Stimulated activated CD8-positive, alpha-beta memory T cell treated with anti-CD3 and anti-CD28 coated beads, Interleukin-12 subunit alpha, Interleukin-12 subunit beta, amount 100 ng/mL, for 24 hours (primary cell): ENCODE measurements around the gene GPR146.

Experiments
- DNase-seq: peaks from one replicate; pipeline ENCODE4 v3.0.0-alpha.2; 2020; ENCODE audit errors: extremely low read depth

Gene GPR146

DNA sequence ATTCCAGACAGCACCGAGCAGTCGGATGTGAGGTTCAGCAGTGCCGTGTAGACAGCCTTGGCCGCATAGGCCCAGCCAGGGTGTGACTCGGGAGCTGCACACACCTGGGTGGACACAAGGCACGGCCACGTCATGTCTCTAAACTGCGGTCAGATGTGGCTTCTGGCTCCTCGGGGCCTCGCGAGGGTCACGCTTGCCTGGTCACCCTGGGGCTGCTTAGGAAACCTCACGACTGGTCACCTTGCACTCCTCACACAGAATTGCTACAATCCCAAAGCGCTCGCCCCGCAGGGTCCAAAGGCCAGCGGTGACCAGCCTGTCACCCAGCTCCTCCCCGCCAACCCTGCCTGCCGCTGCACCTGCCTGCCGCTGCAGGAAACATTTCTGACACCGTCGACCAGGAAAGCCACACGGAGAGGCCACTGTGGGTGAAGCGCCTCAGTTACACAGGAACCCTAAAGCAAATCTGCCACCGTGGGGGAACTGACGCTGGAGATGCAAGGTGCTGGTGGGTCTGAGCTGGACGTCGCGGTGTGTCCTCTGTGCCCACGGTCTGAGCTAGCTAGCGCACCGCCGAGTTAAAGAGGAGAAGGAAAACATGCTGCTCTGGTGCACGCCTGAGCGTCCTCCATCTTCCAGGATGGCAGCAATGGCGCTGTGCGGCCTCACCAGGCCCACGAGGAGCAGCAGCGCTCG is 48.6 kb downstream of the GPR146 start:
- no peak for DNase-seq

- no peak for DNase-seq
These were observed 49.1 kb downstream of the GPR146 start for GRCh38 chr7:1093502-1093843.

DNA sequence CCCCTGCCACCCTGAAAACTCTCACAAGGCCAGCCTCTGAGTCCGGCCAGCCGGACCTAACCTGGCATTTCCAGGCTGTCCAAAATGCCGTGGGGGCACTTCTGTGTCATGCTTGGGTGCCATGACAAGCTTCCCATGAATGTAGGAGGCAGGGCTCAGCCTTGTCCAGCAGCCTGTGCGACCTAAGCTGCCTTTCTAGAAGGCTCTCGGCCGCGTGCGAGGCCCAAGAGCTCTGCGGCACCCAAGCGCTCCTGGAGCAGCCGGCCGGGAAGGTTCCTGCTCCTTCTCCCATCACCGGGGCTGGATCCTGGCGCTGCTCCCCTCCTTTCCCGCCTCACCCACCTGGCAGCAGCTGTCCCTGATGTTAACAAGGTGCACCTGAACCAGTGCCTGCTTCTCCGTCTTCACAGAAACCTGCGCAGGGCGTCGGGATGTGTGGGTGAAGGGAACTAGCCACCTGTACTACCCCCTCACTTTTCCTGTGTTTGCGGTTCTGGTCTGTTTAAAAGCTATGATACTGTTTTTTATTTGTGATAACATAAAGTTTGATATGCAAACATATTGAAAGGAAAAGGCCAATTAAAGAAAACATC is 49.7 kb downstream of the GPR146 start:
- DNase-seq: no peak

- DNase-seq: no peak
These were observed 50.5 kb downstream of the GPR146 start for GRCh38 chr7:1094870-1095269.

GRCh38 chr7:1095621-1096155 is 51.3 kb downstream of the GPR146 start:
- DNase-seq: no peak

- no peak for DNase-seq
These were observed 52.1 kb downstream of the GPR146 start for GRCh38 chr7:1096156-1097119.

DNA sequence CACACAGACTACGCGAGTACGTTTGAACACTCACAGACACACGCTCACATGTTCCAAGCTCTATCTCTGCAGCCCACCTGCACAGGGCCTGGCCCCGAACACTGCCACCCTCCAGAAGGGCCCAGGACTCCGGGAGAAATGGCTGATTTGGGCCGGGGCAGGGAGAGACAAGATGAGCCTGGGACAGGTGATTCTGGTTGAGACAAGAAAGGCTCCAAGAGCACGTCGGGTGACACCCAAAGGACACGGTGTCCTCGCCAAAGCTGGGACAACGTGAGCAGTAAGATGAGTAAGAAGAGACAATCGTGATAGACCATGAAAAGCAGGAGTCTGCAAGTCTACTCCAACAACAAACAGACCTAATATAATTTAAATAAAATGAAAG is 52.8 kb downstream of the GPR146 start:
- DNase-seq: no peak

GRCh38 chr7:1098243-1099153 is 54.2 kb downstream of the GPR146 start:
- DNase-seq: no peak

DNA sequence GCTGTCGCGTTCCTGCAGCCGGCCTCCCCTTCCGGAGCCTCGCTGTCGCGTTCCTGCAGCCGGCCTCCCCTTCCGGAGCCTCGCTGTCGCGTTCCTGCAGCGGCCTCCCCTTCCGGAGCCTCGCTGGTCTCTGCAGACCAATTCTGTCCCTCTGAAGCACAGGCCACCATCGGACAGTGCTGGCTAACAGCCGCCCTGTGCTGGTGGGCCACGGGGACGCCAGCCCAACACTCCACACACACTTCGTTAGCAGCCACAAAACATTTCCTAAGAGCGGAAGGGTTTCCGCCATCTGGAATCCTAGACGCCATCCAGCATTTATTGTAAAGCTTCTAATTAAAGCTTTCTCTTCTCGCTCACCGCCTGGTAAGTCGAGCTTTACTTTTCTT is 54.8 kb downstream of the GPR146 start:
- no peak for DNase-seq

- no peak for DNase-seq
These were observed 55.3 kb downstream of the GPR146 start for GRCh38 chr7:1099637-1100036.

DNA sequence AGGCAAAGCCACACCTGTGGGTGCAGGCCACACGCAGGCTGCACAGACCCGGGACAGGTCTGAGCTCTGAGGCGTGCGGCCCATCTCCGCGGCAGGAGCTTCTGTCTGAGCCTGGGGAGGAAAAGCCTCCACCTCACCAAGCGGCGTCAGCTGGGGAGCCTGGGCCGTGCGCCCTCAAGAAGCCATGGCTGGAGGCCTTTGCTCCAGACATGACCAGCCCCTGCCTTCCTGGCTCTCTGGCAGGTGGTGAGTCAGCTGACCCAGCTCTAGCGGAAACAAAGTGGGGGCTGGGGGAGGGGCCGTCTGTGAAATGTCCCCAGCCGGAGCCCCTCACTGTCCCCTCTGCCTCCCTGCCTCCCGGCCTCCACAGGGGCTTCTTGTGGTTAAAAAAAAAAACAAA is 56.0 kb downstream of the GPR146 start:
- DNase-seq: no peak

GRCh38 chr7:1100834-1101562 is 56.7 kb downstream of the GPR146 start:
- no peak for DNase-seq

GRCh38 chr7:1101563-1102431 is 57.5 kb downstream of the GPR146 start:
- DNase-seq: no peak

DNA sequence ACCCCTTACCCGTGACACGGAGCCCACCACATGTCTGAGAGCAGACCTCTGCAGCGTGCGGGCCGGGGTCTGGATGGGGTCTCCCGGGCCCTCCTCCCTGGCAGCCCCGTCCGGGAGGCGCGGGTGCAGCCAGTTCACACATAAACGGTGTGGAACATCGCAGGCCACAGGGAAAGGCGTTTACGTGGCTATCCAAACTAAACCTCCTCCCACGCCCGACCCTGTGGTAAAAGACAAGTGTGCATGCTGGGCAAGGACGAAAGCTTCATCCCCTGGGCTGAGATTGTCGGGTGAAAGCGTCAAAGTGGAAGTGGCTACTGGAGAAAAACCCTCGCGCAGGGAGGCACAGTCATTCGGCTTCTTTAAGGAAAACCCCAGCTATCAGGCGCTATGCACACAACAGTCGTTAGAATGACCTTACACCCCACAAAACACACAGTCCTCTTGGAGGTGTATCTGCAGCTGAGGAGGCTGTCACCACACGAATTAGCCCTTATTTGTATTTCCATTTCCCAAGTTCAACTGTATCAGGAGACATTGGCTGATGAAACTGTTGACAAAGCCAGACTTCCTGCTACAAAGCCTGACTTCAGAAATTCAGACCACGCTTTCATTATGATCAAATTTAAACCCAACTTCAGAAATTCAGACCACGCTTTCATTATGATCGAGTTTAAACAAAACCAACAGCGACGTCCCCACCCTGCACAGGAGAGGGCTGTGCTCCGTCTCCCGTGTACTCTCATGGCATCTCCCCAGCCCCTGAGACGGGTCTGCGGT is 58.9 kb downstream of the GPR146 start:
- DNase-seq: no peak

DNA sequence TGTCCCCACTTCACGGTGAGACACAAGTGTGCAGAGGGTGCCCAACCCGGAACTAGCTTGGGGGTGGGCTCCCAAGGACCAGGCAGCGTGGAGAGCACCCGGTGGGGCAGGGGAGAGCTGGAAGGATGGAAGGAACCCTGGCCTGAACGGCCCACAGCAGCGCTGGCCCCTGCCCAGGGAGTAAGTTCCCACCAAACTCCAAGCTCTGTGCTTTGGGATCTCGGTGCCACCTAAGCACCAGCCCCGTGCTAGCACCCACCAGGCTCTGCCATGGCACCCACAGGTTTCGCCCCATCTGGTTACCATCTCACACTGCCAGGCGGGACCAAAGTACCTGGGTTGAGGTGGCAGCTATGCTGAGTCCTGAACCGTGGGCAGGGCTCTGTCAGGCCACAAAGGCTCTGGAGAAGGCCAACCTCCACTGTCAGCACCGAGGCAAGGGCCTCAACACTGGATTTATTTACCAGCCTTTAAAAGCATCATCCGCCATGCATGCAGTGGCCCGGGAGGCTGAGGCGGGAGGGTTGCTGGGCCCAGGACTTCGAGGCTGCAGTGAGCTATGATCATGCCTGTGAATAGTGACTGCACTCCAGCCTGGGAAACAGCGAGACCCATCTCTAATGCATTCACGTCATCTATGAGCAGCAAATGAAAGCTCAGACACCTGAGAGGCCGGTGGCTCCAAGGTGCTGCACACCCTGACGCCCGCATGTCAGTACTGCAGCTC is 59.6 kb downstream of the GPR146 start:
- no peak for DNase-seq

DNA sequence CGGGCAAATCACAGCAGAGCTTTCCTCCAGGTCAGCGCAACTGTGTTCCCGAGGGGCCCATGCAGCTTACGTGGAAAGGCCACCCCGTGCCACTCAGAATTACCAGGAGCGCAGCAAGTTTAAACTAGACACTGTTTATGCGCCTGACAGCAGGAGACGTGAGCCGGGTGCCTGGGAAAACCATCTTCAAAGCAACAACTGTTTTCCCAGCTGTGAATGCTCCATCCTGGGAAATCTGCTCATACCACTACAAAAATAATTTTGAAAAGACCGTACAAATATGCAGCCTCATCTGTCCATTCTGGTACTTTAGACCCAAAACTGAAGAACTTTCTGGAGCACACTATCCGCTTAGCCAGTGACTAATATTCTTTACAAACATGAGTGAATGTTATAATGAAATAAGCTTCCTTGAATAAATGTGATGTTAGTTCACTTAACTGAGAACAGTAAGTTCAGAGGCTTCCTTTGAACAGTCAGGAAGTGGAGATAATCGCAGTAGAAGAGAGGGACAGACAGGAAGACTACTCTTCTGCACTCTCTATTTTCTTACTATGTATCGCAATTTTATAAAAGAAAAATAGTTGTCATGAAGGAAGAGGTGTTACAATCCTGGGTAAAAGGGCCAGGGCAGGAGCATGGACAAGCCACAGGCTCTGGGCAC is 60.3 kb downstream of the GPR146 start:
- DNase-seq: no peak

GRCh38 chr7:1105189-1105588 is 60.8 kb downstream of the GPR146 start:
- no peak for DNase-seq
